Activated CD4-positive, alpha-beta T cell treated with anti-CD3 and anti-CD28 coated beads, Interleukin-2, amount 50 U/mL, for 24 hours (primary cell): ENCODE results near the gene COL4A3.

Source experiments
- DNase-seq, 2 donors: peaks; one replicate each; pipeline ENCODE4 v3.0.0-alpha.2; 2020; ENCODE audit warnings: low read depth in 1 of 2, low spot score in 1 of 2

The COL4A3 gene

DNA sequence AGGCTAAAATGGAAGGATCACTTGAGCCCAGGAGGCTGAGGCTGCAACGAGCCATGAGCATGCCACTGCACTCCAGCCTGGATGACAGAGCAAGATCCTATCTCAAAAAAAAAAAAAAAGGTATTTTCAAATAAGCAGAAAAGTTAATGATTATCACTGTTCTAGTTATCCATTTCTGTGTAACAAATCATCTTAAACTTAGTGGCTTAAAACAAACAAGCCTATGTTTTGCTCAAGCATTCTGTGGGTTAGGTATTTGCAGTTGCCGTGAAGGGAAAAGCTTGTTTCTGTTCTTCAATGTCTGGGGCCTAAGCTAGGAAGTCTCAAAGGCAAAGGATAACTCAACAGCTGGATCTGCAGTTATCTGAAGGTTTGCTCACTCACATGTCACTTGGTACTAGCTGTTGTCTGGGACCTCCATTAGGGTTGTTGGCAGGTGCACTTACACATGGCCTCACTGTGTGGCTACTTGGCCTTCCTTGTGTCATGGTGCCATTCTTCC, 174.7 kb downstream of the COL4A3 start:
- no peak for DNase-seq

DNA sequence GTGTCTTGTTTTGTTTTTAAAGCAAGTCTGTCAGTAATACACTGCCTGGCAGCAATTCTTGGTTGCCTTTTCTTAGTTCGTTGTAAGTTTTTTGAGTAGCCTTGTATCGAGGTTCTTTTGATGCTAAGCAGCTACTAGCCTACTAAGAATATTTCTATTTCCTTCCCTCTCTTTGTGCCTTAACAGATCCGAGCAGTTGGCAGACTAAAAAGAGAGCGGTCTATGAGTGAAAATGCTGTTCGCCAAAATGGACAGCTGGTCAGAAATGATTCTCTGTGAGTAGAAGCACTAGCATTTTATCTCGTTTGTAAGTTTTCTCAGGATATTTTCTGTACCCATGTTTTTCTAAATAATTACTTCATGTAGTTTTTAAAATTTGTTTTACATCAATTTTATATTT, 175.7 kb downstream of the COL4A3 start:
- DNase-seq = no peak

DNA sequence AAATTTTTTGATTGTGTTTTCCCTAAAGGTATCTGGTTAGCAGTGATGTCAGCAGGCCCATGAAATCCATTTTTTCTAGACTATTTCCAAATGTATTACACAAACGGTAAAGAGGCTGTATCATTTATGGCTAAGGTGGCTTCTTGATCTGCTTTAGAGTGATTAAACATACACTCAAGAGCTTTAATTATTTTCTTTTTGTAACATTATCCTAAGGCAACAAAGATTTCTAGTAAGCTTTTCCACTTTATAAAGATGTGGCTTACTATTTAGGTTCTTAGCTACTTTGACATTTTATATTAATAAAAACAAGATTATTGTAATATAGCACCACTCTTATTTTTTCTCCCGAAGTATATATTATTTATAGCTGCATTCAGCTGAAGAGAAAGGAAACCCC, 177.1 kb downstream of the COL4A3 start:
- DNase-seq = no peak

DNA sequence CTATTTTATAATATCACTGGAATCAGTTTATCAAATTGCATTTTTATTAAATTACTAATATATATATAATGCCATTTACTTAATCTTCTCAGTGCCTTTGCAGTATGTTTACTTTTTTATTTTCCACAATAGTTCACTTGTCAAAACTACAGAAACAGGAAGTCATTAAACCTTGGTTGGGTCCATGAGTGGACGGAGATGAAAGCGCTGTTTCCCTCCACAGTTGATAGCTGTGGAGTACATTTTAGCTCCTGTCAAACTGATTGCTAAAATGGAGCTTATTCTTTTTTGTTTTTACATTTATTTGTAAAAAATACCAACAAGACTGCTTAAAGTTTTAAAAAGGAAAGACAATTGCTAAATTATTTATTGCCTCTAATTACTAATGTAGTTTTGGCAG, 179.8 kb downstream of the COL4A3 start:
- DNase-seq = no peak

DNA sequence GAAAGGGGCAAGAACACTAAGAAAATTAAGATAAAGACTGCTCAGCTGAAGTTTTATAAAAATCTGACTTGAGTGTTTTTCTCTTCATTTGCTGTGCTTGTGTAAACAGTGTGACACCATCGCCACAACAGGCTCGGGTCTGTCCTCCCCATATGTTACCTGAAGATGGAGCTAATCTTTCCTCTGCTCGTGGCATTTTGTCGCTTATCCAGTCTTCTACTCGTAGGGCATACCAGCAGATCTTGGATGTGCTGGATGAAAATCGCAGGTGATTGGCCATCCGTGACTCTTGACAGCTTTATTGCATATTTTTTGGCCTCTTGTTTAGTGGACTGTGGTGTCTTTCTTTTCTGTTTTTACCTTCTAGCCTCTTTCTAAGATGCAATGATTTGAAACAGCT, 182.7 kb downstream of the COL4A3 start:
- DNase-seq = no peak

DNA sequence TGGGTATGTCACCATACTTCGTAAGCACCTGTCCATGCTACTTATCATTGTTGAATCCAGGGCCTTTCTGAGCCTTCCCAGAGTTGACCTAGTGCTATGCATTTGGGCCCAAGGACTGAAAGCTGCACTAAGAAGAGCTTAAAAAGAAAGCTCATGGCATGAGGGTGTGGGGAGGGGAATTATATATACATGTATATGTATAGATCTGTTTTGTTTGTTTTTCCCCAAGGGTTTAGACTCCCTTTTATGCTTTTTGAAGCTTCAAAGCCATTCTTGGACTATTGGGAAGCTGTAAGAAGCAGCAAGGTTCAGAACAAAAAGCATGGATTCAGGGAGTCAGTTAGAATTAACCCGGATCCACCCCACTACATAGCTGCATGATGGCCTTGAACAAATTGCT, 183.9 kb downstream of the COL4A3 start:
- no peak for DNase-seq

DNA sequence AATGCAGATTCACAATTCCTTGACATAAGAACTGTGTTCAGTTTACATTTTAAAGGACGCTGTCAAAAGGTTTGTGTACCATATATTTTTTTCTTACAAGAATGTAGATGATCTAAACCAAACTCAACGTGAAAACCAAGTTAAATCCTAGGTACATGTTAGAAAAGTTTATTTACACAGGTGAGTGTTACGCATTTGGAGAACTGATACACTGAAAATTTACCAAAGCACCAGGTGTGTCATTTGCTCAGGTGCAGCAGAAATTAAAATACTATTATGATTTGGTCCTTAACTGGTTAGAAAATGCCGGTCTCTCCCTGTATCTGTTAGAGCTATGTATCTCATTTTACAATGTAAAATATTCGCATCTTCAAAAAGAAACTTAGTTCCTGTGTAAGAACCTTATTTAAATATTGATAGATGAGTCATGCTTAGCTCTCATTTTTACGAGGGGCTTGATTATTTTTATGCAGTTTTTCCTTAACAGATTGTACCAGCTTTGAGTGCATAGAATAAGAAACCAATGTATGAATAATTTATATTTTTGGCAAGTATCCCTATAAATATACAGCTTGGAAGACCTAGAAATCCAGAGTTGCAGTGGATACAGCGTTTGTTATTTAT, 185.7 kb downstream of the COL4A3 start:
- no peak for DNase-seq

DNA sequence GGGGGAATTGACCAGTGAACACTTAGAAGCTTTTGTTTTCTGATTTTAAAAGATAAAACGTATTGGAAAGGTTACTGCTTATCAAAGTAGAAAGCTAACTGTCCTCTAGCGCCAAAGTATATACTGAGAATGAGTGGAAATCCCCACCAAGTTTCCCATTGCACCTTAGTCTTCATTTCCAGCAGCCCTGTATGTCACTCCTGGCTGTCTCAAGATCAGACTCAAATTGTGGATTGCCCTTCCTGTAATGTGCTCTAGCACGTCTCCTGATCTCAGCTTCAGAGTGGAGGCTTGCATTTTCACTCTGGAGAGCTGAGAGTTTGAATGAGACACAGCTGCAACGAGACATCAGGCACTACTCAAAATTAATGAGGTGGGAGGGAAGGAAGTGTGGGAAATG, 187.2 kb downstream of the COL4A3 start:
- no peak for DNase-seq

DNA sequence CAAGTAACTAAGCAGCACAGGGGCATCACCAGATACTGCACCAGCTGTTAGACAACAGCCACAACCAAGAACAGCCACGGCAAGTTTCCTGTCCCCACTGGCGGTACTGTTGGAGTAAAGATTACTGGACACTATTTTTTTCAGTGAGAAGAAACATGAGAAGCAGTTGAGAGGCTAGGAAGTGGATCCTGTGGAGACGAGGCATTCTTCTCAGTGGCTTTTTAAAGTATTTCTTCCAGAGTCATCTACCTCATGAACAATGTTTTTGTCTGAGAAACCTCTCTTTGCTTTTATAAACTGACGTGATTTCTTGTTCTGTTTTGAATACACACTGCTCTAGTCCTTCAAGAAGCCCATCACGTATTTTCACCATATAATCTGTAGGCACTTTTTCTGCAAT, 195.9 kb downstream of the COL4A3 start:
- no peak for DNase-seq

DNA sequence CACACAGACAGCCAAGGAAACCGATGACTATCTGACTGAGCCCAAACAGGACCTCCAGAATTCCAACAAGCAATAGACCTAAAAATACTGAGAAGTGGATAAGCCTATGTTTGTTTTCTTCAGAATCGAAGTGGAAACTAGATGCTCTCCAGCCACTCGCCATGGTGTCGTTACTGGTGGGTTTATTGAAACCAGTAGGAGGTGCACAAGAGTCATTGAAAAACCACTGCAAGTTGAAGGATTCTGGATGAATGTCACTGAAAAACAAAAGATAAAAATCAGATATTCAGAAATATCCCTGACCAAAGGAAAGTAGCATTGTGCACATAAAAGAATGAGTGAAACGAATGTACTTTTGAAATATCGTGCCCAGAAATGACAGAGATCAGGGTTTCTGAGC, 199.3 kb downstream of the COL4A3 start:
- DNase-seq = peak in 1 of 2 donors; percentile 21
